ENCODE results near the gene NAT16.

Gene NAT16

GRCh38 chr7:101165075-101165957 is 14.8 kb downstream of the NAT16 start, which contains the start of gene VGF:
VGF (minus strand) TSS chr7:101165569; CDS start chr7:101164843, 726 bp downstream.
- Histone ChIP-seq H2BK12ac (ENCODE audit: low read length in 2 of 2) (no peak within 1 kb of the TSS), H2BK5ac (ENCODE audit: low read depth, low read length, poor library complexity, severe bottlenecking) (no peak within 1 kb of the TSS), H3K4me1 (ENCODE audit: control insufficient read depth, insufficient read depth, low read depth, low read length) (peaks cover 65% of the 10 kb centered on the region), H4K91ac (ENCODE audit: low read length) (no peak within 1 kb of the TSS), H3K4me3 (ENCODE audit: insufficient read depth in 1 of 2, low read depth in 1 of 2, low read length in 2 of 2) (peak within 1 kb of the TSS in 1 of 2 experiments; percentile 71), H3K9ac (ENCODE audit: low read length) (no peak within 1 kb of the TSS), H3K36me3 (ENCODE audit: control insufficient read depth in 1 of 2, insufficient read depth in 2 of 2, low read depth in 1 of 2, low read length in 2 of 2) (peaks cover 11 to 15% of the 10 kb centered on the region in 2 experiments), H3K4me2 (ENCODE audit: low read length, poor library complexity, severe bottlenecking) (peak within 1 kb of the TSS; percentile 92), H3K23ac (ENCODE audit: low read length in 2 of 2) (peak within 1 kb of the TSS in 1 of 2 experiments; percentile 42), H3K27me3 (ENCODE audit: control insufficient read depth in 1 of 2, insufficient read depth in 1 of 2, low read length in 2 of 2) (peaks cover 55 to 68% of the 10 kb centered on the region in 2 experiments), H2AK5ac (ENCODE audit: low read length, severe bottlenecking) (no peak within 1 kb of the TSS), H2BK15ac (ENCODE audit: low read depth, poor library complexity, severe bottlenecking) (no peak within 1 kb of the TSS), H3K79me1 (replicated peaks; ENCODE audit: low read length, poor library complexity, severe bottlenecking) (no peaks in the 10 kb centered on the region), H3K4ac (ENCODE audit: low read depth in 1 of 2, low read length in 2 of 2) (no peak within 1 kb of the TSS), H4K8ac (ENCODE audit: low read length) (no peak within 1 kb of the TSS), H3K27ac (ENCODE audit: low read length, poor library complexity, severe bottlenecking) (no peak within 1 kb of the TSS), H3K9me3 (ENCODE audit: control insufficient read depth, low read length) (no peaks in the 10 kb centered on the region), H3K18ac (ENCODE audit: low read depth in 1 of 2, low read length in 2 of 2) (no peak within 1 kb of the TSS), H2AFZ (ENCODE audit: low read depth, low read length) (no peak within 1 kb of the TSS), H3K14ac (ENCODE audit: low read length in 2 of 2) (no peak within 1 kb of the TSS), H2BK120ac (ENCODE audit: low read depth, low read length) (no peak within 1 kb of the TSS)
- WGBS, result 2% methylated on average over 74 of the region's 74 CpGs
- peak; percentile 93 for DNase-seq

GRCh38 chr7:101164071-101164840 is 15.8 kb downstream of the NAT16 start:
- H3K27ac ChIP-seq (ENCODE audit: low read length, poor library complexity, severe bottlenecking), result no peak overlapping the region
- H3K18ac ChIP-seq (ENCODE audit: low read depth in 1 of 2, low read length in 2 of 2), result no peak overlapping the region
- no peak overlapping the region for H2BK12ac ChIP-seq (ENCODE audit: low read length in 2 of 2)
- H3K4me3 ChIP-seq (ENCODE audit: insufficient read depth in 1 of 2, low read depth in 1 of 2, low read length in 2 of 2), result peak overlapping the region; percentile 22 to 49
- H2BK15ac ChIP-seq (ENCODE audit: low read depth, poor library complexity, severe bottlenecking), result no peak overlapping the region
- no peak overlapping the region for H2AFZ ChIP-seq (ENCODE audit: low read depth, low read length)
- DNase-seq, result peak; percentile 79
- H3K4me1 ChIP-seq (ENCODE audit: control insufficient read depth, insufficient read depth, low read depth, low read length), result peaks cover 68% of the 10 kb centered on the region
- peaks cover 44 to 58% of the 10 kb centered on the region in 2 experiments for H3K27me3 ChIP-seq (ENCODE audit: control insufficient read depth in 1 of 2, insufficient read depth in 1 of 2, low read length in 2 of 2)
- no peak overlapping the region for H4K8ac ChIP-seq (ENCODE audit: low read length)
- no peak overlapping the region for H2AK5ac ChIP-seq (ENCODE audit: low read length, severe bottlenecking)
- no peak overlapping the region for H3K14ac ChIP-seq (ENCODE audit: low read length in 2 of 2)
- H4K91ac ChIP-seq (ENCODE audit: low read length), result no peak overlapping the region
- H3K4me2 ChIP-seq (ENCODE audit: low read length, poor library complexity, severe bottlenecking), result peak overlapping the region; percentile 92
- 2% methylated on average over 73 of the region's 75 CpGs for WGBS
- H3K9me3 ChIP-seq (ENCODE audit: control insufficient read depth, low read length), result no peaks in the 10 kb centered on the region
- H3K9ac ChIP-seq (ENCODE audit: low read length), result no peak overlapping the region
- H3K23ac ChIP-seq (ENCODE audit: low read length in 2 of 2), result peak overlapping the region in 1 of 2 experiments; percentile 23
- peaks cover 4% of the 10 kb centered on the region for H3K79me1 ChIP-seq (replicated peaks; ENCODE audit: low read length, poor library complexity, severe bottlenecking)
- H2BK5ac ChIP-seq (ENCODE audit: low read depth, low read length, poor library complexity, severe bottlenecking), result no peak overlapping the region
- H2BK120ac ChIP-seq (ENCODE audit: low read depth, low read length), result no peak overlapping the region
- H3K36me3 ChIP-seq (ENCODE audit: control insufficient read depth in 1 of 2, insufficient read depth in 2 of 2, low read depth in 1 of 2, low read length in 2 of 2), result peaks cover 20 to 24% of the 10 kb centered on the region in 2 experiments
- no peak overlapping the region for H3K4ac ChIP-seq (ENCODE audit: low read depth in 1 of 2, low read length in 2 of 2)

GRCh38 chr7:101163279-101164070 is 16.6 kb downstream of the NAT16 start:
- H3K18ac ChIP-seq (ENCODE audit: low read depth in 1 of 2, low read length in 2 of 2), result no peak overlapping the region
- peaks cover 28 to 31% of the 10 kb centered on the region in 2 experiments for H3K36me3 ChIP-seq (ENCODE audit: control insufficient read depth in 1 of 2, insufficient read depth in 2 of 2, low read depth in 1 of 2, low read length in 2 of 2)
- no peak overlapping the region for H2BK15ac ChIP-seq (ENCODE audit: low read depth, poor library complexity, severe bottlenecking)
- H3K27me3 ChIP-seq (ENCODE audit: control insufficient read depth in 1 of 2, insufficient read depth in 1 of 2, low read length in 2 of 2), result peaks cover 36 to 50% of the 10 kb centered on the region in 2 experiments
- H4K91ac ChIP-seq (ENCODE audit: low read length), result no peak overlapping the region
- H3K79me1 ChIP-seq (replicated peaks; ENCODE audit: low read length, poor library complexity, severe bottlenecking), result peaks cover 8% of the 10 kb centered on the region
- no peak overlapping the region for H2BK5ac ChIP-seq (ENCODE audit: low read depth, low read length, poor library complexity, severe bottlenecking)
- H3K14ac ChIP-seq (ENCODE audit: low read length in 2 of 2), result no peak overlapping the region
- WGBS, result under 1% methylated on average over 66 of the region's 92 CpGs
- H2BK120ac ChIP-seq (ENCODE audit: low read depth, low read length), result no peak overlapping the region
- H3K4me3 ChIP-seq (ENCODE audit: insufficient read depth in 1 of 2, low read depth in 1 of 2, low read length in 2 of 2), result peak overlapping the region; percentile 41 to 65
- H3K27ac ChIP-seq (ENCODE audit: low read length, poor library complexity, severe bottlenecking), result no peak overlapping the region
- H2AK5ac ChIP-seq (ENCODE audit: low read length, severe bottlenecking), result no peak overlapping the region
- no peak overlapping the region for H2BK12ac ChIP-seq (ENCODE audit: low read length in 2 of 2)
- no peak overlapping the region for H3K4ac ChIP-seq (ENCODE audit: low read depth in 1 of 2, low read length in 2 of 2)
- H3K23ac ChIP-seq (ENCODE audit: low read length in 2 of 2), result peak overlapping the region in 1 of 2 experiments; percentile 23
- DNase-seq, result no peak
- H4K8ac ChIP-seq (ENCODE audit: low read length), result no peak overlapping the region
- no peak overlapping the region for H2AFZ ChIP-seq (ENCODE audit: low read depth, low read length)
- peak overlapping the region; percentile 92 for H3K4me2 ChIP-seq (ENCODE audit: low read length, poor library complexity, severe bottlenecking)
- no peak overlapping the region for H3K9ac ChIP-seq (ENCODE audit: low read length)
- H3K4me1 ChIP-seq (ENCODE audit: control insufficient read depth, insufficient read depth, low read depth, low read length), result peaks cover 69% of the 10 kb centered on the region
- H3K9me3 ChIP-seq (ENCODE audit: control insufficient read depth, low read length), result no peaks in the 10 kb centered on the region

Measured in mesenchymal stem cell (in vitro differentiated cells and primary cell).